NCI-H510A (cell line): ENCODE measurements around the gene PTGDS.

Source experiments
- DNase-seq: peaks from one replicate; lab custom pipeline; 2025; lab: John Stamatoyannopoulos, UW

The PTGDS gene

GRCh38 chr9:136973618-136974617 lies 3.4 kb upstream of the PTGDS start:
- DNase-seq: no peak

- no peak for DNase-seq
Observed at GRCh38 chr9:136974817-136975535, 2.3 kb upstream of the PTGDS start.

DNA sequence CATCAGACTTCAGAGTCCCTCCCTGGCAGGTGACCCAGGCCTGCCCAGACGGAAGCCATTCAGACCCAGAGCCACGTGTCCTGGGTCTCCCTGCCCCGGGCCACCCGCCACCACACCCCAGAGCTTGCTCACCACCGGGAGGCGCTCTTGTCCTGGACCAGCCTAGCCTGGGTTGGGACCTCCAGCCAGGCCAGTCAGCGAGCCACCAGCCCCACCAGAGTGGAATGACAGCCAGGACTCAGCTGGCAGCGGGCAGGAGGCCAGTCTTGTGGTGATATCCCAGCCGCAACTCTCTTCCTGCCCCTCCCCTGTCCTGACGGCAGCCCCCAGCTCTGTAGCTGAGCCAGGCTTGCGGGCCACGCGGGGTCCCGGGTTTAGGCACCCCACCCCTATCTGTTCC lies 1.7 kb upstream of the PTGDS start:
- DNase-seq: no peak

DNA sequence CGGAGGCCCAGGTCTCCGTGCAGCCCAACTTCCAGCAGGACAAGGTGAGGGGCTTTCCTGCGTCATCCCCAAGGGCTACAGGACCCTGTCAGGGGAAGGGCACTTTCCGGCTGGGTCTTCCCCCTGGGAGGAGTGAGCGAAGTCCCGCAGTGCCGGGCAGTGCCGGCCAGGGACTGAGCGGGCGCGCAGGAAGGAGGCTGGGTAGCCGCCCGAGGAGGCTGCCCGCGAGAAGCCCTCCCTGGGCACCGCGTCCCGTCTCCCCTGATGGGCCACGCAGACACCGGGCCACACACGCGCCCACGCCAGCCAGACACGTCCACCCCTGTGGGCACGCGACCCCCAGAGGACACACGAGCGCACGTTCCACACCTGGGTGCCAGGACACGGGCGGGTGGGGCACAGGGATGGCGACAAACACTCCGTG lies 357 bp downstream of the PTGDS start:
- no peak for DNase-seq

DNA sequence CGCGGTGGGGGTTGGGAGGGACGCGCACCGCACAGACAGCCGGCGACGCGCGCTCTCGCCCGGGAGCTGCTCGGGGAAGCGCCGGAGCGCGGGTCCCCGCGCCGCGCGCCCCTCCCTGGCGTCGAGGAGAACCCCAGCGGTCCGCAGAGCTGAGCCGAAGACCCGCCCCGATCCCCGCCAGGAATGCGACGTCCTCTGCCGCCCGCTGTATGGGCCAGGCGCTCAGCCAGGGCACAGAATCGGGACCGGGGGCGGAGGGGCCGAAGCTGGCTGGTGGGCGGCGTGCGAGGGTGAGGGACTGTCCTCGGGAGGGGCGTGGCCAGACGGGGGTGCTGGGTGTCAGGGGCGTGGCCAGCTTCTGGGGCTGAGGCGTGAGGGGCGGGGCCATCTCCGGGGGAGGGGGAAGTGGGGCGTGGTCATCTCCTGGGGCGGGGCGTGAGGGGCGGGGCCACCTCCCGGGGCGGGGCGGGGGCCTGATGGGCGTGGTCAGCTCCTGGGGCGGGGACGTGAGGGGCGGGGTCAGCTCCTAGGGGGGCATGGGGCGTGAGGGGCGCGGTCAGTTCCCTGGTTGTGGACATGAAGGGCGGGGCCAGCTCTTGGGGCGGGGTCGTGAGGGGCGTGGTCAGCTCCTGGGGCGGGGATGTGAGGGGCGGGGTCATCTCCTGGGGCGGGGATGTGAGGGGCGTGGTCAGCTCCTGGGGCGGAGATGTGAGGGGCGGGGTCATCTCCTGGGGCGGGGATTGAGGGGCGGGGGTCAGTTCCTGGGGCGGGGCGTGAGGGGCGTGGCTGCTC lies 965 bp downstream of the PTGDS start:
- no peak for DNase-seq

DNA sequence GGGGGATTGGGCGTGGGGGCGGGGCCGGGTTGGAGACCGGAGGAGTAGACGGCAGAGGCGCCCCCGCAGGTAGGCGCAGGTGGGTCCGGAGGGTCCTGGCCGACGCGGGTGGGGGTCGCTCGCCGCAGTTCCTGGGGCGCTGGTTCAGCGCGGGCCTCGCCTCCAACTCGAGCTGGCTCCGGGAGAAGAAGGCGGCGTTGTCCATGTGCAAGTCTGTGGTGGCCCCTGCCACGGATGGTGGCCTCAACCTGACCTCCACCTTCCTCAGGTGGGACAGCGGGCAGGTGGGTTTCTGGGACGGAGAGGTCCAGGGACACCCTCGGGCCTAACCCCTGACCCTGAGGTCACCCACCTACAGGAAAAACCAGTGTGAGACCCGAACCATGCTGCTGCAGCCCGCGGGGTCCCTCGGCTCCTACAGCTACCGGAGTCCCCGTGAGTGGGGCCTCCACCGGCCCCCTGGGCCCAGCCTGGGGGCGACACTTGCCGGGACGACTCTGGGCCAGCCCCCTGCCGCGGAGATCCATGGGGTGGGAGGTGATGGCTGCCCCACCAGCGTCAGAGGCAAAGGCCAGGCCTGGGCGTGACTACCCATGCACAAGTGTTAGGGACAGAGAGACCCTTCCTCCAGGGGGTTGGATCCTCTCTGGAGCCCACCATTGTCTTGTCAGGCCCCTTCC lies 1.7 kb downstream of the PTGDS start:
- no peak for DNase-seq

GRCh38 chr9:136979769-136980587 lies 2.7 kb downstream of the PTGDS start:
- no peak for DNase-seq

DNA sequence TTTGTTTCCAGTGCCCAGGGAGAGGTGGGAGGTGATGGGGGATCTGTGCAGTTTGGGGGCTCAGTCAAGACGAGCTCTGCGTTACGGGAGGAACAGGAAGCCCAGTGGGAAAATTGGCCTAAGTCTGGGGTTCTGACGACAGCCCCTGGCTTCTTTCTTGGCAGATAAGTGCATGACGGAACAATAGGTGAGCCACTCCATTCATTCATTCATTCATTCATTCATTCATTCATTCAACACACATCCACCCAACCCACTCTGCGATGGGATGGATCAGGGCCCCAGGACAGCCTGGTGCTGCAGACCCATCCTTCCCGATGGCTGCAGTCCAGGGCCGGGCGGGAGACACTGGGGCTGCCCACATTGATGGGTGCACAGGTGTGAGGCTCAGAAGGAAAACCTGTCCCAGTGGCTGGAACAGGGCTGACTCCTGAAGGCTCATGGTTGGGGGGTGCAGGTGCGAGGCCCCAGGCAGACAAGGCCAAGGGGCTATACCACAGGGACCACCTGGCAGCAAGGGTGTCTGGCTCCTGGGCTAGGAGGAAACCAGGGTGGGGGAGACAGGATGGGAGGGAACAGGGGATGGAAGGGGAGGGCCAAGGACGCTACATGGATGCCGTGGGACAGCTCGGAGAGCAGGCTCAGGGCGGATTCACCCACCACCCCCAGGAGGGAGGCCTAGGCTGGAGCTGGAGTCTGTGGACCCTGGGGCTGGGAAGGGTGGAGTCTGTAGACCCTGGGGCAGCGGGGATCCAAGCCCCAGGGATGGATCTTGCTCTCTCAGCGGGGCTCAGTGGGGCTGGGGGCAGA lies 3.6 kb downstream of the PTGDS start:
- no peak for DNase-seq

- no peak for DNase-seq
Observed at GRCh38 chr9:136981588-136982231, 4.4 kb downstream of the PTGDS start.

DNA sequence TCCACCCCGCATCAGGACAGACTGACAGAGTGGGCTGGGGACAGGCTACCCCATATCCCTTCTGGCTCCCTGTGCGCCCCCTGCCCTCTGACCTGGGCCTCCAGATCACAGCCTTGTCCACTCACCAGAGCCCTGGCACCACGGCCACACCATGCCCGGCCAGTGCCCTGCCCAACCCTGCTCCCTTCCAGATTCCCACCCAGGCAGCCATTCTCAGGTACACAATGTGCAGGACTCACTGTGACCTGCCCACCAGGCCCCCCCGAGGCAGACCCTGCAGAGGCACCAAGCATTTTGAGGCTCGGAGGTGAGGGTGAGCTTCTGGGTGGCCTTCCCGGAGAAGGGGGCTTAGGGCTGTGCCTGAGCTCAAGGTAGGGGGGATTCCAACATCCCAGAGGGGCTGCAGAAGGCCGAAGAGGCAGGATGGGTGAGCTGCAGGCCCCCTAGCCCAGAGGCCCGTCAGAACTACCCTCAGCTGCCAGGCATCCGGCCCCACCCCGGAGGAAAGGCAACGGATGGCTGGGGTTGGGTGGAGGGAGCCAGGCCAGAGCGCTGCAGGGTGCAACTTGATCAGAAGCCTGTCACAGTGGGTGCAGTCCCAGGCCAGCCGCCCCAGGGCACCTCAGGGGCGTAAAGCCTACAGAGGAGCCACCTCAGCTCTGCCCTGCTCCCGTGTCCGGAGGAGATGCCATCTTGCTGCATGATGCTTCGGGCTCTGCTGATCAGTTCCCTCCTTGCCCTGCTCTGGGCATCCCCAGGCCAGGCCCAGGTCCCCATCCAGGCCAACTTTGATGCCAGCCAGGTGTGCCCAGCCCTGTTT lies 5.1 kb downstream of the PTGDS start, which contains the start of gene LCNL1:
Gene LCNL1, plus strand, starts transcription at position 762 of the 820 bp plus-strand sequence. CDS start 594 bp downstream, outside the sequence.
- no peak for DNase-seq

- DNase-seq: no peak
Observed at GRCh38 chr9:136983167-136983566, 5.9 kb downstream of the PTGDS start.

DNA sequence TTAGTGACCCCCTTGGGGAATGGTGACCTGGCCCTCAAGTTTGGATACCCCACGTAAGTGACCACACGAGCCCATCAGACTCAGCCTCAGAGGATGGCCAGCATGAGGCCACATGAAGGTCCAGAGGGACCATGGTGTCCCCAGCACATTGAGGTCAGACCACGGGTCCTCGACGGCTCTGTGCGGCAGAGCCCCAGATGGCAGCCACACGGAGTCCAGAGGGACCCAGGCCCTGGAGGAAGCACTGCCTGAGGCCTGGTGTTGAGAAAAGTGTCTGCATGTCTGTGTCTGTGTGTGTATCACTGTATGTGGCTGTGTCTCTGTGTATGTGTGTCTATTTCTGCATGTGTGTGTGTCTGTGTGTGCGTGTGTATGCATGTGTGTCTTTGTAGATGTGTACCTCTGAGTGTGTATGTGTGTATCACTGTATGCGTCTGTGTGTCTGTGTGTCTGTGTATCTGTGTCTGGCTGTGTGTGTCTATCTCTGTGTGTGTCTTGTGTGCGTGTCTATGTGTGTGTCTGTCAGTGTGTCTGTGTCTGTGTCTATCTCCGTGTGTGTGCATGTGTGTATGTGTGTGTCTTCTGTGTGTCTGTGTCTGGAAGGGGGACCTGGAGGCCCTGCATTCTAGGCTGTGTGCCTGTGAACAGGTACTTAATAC lies 6.5 kb downstream of the PTGDS start:
- no peak for DNase-seq

GRCh38 chr9:136984464-136985026 lies 7.2 kb downstream of the PTGDS start:
- DNase-seq: no peak

DNA sequence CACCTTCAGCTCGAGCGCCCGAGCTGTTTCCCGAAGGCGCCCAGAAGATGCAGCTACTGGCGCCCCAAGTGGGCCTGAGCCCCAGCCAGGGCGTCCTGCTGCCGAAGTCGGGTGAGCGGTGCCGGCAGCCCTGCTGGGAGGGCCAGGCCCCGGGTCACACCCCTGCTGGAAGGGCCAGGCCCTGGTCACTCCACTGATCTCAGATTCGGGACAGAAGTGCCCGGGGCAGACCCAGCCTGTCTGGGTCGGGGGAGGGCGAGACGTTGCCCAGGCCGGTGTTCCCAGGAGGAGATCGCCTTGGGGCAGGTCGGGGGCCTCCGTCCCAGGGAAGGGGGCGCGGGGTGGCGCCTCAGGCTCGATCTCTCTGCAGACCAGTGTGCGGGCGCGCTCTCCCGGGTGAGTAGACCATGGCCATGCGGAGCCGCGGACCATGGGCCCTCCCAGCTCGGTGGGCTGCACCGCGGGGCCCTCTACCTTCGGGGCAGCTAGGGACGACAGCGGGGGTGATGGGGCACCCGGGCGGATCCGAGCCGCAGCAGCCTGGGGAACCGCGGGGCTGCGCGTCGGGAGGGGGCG lies 7.8 kb downstream of the PTGDS start:
- DNase-seq: no peak

GRCh38 chr9:136985853-136986252 lies 8.5 kb downstream of the PTGDS start:
- DNase-seq: no peak

DNA sequence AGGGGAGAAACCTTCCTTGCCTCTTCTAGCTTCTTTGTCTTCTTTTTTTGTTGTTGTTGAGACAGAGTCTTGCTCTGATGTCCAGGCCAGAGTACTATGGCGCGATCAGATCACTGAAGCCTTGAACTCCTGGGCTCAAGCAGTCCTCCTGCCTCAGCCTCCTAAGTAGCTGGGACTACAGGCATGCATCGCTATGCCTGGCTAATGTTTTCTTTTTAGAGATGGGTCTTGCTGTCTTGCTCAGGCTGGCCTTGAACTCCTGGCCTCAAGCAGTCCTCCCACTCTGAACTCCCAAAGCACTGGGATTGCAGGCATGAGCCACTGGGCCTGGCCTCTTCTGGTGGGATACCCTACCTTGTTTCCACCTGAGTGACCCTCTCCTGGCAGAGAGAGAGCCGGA lies 11.6 kb downstream of the PTGDS start:
- DNase-seq: no peak

- no peak for DNase-seq
Observed at GRCh38 chr9:136990242-136990911, 13.1 kb downstream of the PTGDS start.
